ENCODE results near the gene LRRC74B.

DNA sequence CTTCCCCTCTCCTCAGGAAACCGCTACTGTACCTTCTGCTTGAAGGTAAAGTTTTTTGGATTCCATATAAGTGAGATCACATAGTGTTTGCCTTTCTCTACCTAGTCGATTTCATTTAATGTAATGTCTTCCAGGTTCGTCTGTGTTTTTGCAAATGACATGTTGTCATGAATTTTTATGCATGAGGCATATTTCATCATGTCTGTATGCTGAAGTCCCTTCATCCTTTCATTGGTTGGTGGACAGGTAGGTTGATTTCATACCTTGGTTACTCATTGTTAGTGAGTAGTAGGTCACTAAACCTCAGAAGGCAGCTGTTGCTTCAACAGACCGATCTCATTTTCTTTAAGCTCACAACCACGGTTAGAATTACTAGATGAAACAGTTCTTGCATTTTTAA lies 60.3 kb downstream of the LRRC74B start:
- TF ChIP-seq, protein P1, sequence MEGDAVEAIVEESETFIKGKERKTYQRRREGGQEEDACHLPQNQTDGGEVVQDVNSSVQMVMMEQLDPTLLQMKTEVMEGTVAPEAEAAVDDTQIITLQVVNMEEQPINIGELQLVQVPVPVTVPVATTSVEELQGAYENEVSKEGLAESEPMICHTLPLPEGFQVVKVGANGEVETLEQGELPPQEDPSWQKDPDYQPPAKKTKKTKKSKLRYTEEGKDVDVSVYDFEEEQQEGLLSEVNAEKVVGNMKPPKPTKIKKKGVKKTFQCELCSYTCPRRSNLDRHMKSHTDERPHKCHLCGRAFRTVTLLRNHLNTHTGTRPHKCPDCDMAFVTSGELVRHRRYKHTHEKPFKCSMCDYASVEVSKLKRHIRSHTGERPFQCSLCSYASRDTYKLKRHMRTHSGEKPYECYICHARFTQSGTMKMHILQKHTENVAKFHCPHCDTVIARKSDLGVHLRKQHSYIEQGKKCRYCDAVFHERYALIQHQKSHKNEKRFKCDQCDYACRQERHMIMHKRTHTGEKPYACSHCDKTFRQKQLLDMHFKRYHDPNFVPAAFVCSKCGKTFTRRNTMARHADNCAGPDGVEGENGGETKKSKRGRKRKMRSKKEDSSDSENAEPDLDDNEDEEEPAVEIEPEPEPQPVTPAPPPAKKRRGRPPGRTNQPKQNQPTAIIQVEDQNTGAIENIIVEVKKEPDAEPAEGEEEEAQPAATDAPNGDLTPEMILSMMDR (IDR thresholded peaks at IDR 0.05): no peak
- TF ChIP-seq POLR2AphosphoS5 (IDR thresholded peaks at IDR 0.05): no peak
